Memory B cell (primary cell): ENCODE data around the gene TRAF3IP3.

Experiments
- ATAC-seq: fragments of 150-1000 bp; cut with Tn5 transposase; 2 replicates; pipeline ENCODE4 v1.10.0; 2021; ENCODE audit warnings: low read depth, mild to moderate bottlenecking, moderate library complexity
- DNase-seq, 2 donors: peaks; one replicate each; pipeline ENCODE4 v3.0.0; 2022; ENCODE audit warnings: low spot score in 2 of 2
- H3K27ac Mint-ChIP-seq: one replicate; pipeline ENCODE4 v1.8.0; 2022; ENCODE audit warnings: mild to moderate bottlenecking, moderate library complexity, mixed read lengths
- H3K27me3 Mint-ChIP-seq: one replicate; pipeline ENCODE4 v1.8.0; 2022; ENCODE audit warnings: mixed read lengths
- H3K36me3 Mint-ChIP-seq: one replicate; pipeline ENCODE4 v1.8.0; 2022; ENCODE audit warnings: mild to moderate bottlenecking, mixed read lengths
- H3K4me1 Mint-ChIP-seq: one replicate; pipeline ENCODE4 v1.8.0; 2022; ENCODE audit warnings: mixed read lengths
- H3K4me3 Mint-ChIP-seq: one replicate; pipeline ENCODE4 v1.8.0; 2022; ENCODE audit warnings: mild to moderate bottlenecking, moderate library complexity, mixed read lengths
- H3K9me3 Mint-ChIP-seq: one replicate; pipeline ENCODE4 v1.8.0; 2022; ENCODE audit warnings: mixed read lengths

Gene TRAF3IP3

GRCh38 chr1:209823143-209824041 lies 67.5 kb downstream of the TRAF3IP3 start:
- Mint-ChIP-seq H3K36me3 (no peaks in the 10 kb centered on the region), H3K4me3 (no peak overlapping the region), H3K9me3 (no peaks in the 10 kb centered on the region), H3K27me3 (peaks cover 18% of the 10 kb centered on the region), H3K4me1 (peaks cover 9% of the 10 kb centered on the region), H3K27ac (no peak overlapping the region)
- peak in 1 of 2 donors; percentile 9 for DNase-seq
- peak; percentile 23 for ATAC-seq

- Mint-ChIP-seq H3K4me3 (no peak overlapping the region), H3K9me3 (no peaks in the 10 kb centered on the region), H3K4me1 (peaks cover 18% of the 10 kb centered on the region), H3K36me3 (peaks cover 2% of the 10 kb centered on the region), H3K27me3 (peaks cover 12% of the 10 kb centered on the region), H3K27ac (peak overlapping the region; percentile 62)
- no peak for DNase-seq
- no peak for ATAC-seq
Observed at GRCh38 chr1:209825591-209826434, 70.0 kb downstream of the TRAF3IP3 start.

- H3K4me3 Mint-ChIP-seq: peak within 1 kb of the TSS; percentile 95
- H3K4me1 Mint-ChIP-seq: peaks cover 18% of the 10 kb centered on the region
- no peaks in the 10 kb centered on the region for H3K9me3 Mint-ChIP-seq
- H3K27me3 Mint-ChIP-seq: peaks cover 4% of the 10 kb centered on the region
- DNase-seq (peak; percentile 87 to 97), ATAC-seq (peak; percentile 84)
- H3K27ac Mint-ChIP-seq: peak within 1 kb of the TSS; percentile 91
- H3K36me3 Mint-ChIP-seq: peaks cover 11% of the 10 kb centered on the region
Observed at GRCh38 chr1:209827384-209828262, 71.8 kb downstream of the TRAF3IP3 start, which contains the start of gene UTP25. Gene UTP25, plus strand, starts transcription at chr1:209827972. Its CDS starts 92 bp downstream, at chr1:209828064.

GRCh38 chr1:209829716-209830115 lies 73.9 kb downstream of the TRAF3IP3 start:
- no peaks in the 10 kb centered on the region for H3K27me3 Mint-ChIP-seq
- peak overlapping the region; percentile 73 for H3K4me3 Mint-ChIP-seq
- peaks cover 17% of the 10 kb centered on the region for H3K4me1 Mint-ChIP-seq
- H3K36me3 Mint-ChIP-seq: peaks cover 26% of the 10 kb centered on the region
- H3K9me3 Mint-ChIP-seq: no peaks in the 10 kb centered on the region
- H3K27ac Mint-ChIP-seq: no peak overlapping the region
- DNase-seq (no peak), ATAC-seq (no peak)

GRCh38 chr1:209830722-209831121 lies 74.9 kb downstream of the TRAF3IP3 start:
- Mint-ChIP-seq H3K4me3 (no peak overlapping the region), H3K4me1 (peaks cover 17% of the 10 kb centered on the region), H3K36me3 (peaks cover 29% of the 10 kb centered on the region), H3K27ac (no peak overlapping the region), H3K9me3 (no peaks in the 10 kb centered on the region), H3K27me3 (no peaks in the 10 kb centered on the region)
- no peak for ATAC-seq
- no peak for DNase-seq

GRCh38 chr1:209831615-209832014 lies 75.8 kb downstream of the TRAF3IP3 start:
- H3K4me1 Mint-ChIP-seq: peaks cover 17% of the 10 kb centered on the region
- no peaks in the 10 kb centered on the region for H3K27me3 Mint-ChIP-seq
- DNase-seq: no peak
- H3K27ac Mint-ChIP-seq: no peak overlapping the region
- H3K9me3 Mint-ChIP-seq: no peaks in the 10 kb centered on the region
- ATAC-seq: no peak
- H3K4me3 Mint-ChIP-seq: no peak overlapping the region
- H3K36me3 Mint-ChIP-seq: peaks cover 32% of the 10 kb centered on the region
